HG03378 (cell line): ENCODE results near the gene PPFIA4.

Source experiments
- ATAC-seq: cut with Tn5 transposase; IDR thresholded peaks from one replicate; pipeline ENCODE4 v1.9.1; 2021; ENCODE audit warnings: mild to moderate bottlenecking, moderate library complexity; ENCODE audit not compliant: unreplicated experiment

PPFIA4 gene

DNA sequence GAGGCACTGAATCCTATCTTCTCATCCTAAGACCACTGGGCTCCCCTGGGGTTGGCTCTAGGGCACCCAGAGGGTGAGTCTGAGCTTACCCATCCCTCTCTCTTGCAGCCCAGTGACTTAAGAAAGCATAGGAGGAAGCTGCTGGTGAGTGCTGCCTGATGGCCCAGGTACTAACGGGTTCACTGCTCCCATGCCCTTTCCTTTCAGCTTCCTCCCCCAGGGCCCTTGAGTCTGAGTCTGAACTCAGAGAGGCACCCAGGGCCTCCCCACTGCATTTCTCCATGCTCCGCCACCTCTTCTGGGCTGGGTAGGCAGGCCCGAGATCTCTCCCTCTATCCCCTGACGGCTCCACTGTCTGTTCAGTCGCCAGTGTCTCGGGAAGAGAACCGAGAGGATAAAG is 29.7 kb downstream of the PPFIA4 start:
- ATAC-seq, result no peak

DNA sequence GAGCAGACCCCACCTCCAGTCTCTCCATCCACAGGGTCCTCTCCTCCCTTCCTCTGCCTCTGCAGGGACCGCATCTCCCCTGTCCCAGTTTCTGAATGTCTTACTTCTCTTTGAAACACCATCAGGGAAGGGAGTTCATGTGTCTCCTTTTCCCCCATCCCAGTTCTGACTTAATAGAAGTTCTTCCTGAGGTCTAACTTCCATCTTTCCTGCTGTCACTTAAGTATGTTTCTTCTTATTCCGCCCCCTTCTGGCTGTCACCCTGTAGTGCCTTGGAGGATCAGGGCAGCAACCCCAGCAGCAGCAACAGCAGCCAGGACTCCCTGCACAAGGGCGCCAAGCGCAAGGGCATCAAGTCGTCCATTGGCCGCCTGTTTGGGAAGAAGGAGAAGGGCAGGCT is 30.2 kb downstream of the PPFIA4 start:
- no peak for ATAC-seq

DNA sequence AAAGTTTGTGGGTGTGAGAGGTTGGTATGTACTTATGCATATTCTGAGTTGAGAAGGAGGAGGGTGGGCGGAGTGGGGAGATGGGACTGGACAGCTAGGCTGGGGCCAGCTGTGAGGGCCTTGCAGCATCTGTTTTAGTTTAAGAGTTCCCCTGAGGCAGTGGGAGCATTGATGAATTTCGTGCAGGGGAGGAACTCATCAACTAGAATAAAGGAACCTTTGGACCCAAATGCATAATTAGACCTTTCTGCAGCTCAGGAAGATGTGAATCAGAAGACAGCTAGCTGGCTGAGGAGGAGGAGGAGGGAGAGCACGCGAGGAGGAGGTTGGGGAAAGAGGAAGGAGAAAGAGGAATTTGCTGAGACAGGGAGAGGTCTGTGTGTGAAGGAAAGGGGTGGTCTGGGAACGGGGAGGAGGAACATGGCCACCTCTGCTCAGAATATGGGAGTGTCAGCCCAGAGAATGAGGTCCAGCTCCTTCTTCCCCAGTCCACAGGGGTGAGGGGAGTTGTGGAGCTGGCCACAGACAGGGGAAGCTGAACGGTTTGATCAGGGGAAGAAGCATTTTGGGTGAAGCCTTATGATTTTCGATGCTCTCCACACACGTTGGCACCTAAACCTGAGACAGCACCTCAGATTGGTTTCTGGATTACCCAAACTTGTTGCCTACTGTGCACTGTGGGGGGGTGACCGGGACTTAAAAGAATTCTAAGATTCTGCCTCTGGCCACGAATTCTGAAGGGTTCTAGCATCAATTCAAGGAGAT is 31.8 kb downstream of the PPFIA4 start:
- ATAC-seq, result no peak

- ATAC-seq, result no peak
These were observed 32.3 kb downstream of the PPFIA4 start for GRCh38 chr1:203058676-203058935.

DNA sequence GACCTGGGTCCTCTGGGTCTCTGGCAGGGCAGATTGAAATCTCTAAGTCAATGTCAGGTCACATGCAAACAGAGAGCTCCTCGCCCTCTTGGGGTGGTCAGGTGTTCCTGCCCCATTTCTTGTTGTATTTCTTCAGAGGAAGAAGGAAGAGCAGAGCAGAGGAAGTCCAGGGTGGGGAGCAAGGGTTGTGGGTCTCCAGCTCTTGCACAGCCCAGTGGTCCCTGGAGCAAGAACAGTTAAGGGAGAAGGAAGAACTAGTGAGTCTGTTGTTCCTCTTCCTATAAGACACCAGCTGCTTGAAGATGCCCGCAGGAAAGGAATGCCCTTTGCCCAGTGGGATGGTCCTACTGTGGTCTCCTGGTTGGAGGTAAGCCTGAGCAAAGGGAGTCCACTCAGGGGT is 33.2 kb downstream of the PPFIA4 start:
- no peak for ATAC-seq

GRCh38 chr1:203060115-203060514 is 33.8 kb downstream of the PPFIA4 start:
- ATAC-seq, result no peak

DNA sequence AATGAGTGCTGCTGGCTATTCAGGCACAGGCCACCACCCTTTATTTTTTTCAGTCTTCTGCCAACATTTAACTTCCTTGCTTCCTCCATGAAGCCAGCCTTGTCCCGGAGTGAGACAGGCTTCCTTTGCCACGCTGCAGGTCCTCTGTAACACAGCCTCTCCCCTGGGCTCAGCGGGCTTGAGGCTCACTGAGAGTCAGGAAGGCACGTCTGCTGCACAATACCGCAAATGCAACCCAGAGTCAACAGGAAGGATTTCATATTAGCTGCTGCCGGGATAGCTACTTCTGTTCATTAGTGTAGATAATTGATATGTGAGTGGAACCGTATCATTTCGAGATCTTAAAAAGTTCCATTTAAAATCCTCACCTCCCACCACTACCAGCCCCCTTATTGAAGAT is 37.0 kb downstream of the PPFIA4 start:
- no peak for ATAC-seq

DNA sequence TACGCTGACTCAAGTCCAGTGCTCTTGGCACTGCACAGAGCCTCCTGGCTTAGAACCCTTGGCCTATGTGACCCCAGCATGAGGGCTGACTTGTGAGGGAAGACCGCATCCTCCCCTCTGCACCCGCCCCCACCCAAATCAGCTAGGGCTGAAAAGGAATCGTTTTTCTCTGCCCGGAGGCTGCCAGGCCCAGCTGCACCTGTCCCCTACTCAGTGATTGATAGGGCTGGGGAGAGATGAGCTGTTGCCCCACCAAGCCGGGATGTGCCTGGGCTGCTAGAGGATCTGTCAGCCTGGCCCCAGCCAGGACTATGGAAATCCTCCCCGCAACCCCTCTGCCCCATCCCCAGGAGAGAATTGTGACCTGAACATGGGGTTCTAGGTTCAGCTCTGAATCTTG is 38.9 kb downstream of the PPFIA4 start:
- no peak for ATAC-seq

DNA sequence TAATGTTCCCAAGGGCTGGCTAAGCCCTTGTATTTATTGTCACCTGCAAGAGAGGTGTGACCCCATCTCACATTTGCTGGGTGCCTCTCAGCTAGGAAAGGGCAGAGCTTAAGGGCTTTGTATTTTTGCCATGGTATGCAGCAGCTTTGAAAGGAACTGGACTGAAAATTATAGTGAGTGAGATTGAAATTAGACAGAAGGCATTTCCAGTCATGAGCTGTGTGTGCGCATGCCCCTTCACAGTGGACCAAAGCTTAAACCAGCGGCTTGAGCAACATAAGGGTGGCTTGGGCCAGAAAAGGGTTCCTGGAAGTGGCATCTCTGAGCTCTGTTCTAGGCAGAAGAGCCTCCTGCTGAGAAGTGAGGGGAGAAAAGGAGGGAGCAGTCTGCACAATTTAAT is 39.7 kb downstream of the PPFIA4 start:
- ATAC-seq, result no peak

- no peak for ATAC-seq
These were observed 40.7 kb downstream of the PPFIA4 start for GRCh38 chr1:203066965-203067364.

DNA sequence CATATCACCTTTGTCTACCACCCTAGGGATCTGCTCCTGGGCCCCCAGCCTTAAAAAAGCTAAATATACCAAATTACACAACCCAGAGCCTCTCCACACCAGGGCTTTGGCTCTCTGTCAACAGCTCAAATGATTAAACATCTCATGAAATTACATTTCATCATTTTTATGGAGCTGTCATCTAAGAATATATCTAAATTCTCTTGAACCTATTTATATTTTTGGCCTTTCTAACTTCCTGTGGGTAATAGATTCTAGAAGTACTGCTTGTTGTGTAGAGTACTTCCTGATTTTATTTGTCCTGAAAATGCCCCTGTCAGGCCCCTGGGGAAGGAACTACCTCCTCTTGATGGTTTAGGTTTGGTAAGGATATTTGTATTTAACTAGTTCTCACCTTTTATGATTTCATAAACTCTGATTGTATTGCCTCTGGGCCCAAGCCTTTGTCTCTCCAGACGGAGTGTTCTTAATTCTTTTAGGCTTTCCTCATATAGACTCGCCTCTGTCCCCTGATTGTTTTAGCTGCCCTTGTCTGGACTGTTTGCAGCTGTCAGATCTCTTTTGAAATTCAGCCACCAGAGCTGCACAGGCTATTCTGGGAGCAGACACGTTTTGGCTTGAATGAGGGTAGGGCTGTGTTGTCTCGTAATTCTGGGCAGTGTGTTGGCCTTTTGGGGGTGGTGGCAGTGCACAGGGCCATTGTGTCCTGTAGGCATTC is 42.9 kb downstream of the PPFIA4 start:
- ATAC-seq, result no peak

GRCh38 chr1:203072002-203072602 is 45.8 kb downstream of the PPFIA4 start:
- ATAC-seq, result no peak

- no peak for ATAC-seq
These were observed 46.6 kb downstream of the PPFIA4 start for GRCh38 chr1:203072911-203073310.

- no peak for ATAC-seq
These were observed 47.2 kb downstream of the PPFIA4 start for GRCh38 chr1:203073469-203073868.

DNA sequence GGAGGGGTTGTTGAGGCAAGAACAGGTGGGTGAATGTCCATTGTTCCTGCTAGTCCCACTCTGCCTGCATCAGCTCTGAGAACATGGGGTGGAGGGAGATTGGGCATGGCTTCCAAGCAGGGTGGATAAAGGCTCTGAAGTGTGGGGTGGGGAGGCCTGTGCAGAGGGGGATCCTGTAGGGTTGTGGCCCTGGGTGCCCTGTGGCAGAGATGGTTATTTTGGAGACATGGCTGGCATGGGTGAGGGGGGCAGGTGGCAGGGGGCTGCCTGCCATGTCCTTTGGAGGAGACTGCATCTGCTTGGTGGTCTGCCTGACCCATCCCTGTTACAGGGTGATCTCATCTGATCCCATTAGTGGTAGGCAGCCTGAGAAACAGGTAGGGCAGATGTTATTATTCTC is 48.3 kb downstream of the PPFIA4 start:
- ATAC-seq, result no peak

GRCh38 chr1:203075236-203076030 is 49.1 kb downstream of the PPFIA4 start:
- ATAC-seq, result no peak

DNA sequence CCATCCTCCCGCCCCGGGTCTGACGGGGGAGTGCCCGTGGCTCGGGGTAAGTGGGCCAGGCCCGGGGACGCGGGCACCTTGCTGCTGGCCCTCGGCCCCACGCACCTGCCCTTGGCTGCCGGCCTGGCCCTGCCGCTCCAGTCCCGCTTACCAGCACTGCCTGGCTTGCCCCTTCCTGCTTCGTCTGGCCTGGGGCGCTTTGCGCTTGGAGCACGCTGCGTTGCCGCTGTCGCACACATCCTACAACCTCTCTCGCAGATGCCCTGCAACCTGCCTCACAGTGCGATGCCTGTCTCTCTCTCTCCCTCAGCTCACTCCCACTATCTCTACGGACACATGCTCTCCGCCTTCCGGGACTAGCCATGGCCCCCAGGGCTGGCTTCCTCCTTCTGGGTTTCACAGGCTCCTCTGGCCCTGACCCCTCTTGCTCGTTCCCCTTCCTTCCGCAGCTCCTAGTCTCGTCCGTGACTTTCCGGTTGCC is 49.8 kb downstream of the PPFIA4 start:
- no peak for ATAC-seq

DNA sequence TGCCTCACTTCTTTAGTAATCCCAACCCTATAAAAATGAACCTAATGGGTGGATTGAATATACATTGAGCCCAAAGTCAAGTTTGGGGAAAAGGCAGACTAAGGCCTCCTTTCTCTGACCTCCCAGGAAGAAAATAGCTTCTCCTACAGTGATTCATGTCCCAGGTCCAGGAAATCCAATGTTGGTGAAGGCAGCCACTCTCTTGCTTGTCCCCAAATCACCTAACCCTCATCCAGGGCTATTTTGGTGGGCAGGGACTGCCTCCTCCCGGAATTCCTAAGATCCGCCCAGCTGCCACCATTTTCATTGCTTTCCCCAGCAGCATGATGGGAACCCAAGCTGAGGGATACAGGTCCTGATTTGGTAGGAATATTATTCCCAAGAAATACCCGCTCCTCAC is 51.1 kb downstream of the PPFIA4 start:
- ATAC-seq, result no peak

DNA sequence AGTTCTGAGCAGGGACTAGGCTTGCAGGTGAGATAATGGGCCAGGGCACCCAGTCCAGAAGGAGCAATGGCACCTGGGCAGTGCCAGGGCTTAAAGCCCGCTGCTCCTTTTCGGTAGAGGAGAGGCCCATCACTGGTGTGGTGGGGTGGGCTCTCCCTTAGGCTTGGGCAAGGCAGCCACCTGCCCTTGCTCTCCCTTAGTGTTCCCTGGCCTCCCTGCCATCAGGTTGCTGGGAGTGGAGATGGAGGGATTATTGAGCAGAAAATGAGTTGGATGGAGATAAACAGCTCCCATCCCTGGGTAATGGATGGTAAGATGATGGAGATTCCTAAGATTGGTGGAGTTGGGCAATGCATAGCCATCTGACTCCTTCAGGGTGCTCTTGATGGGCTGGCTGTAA is 51.7 kb downstream of the PPFIA4 start:
- ATAC-seq, result no peak

- no peak for ATAC-seq
These were observed 52.2 kb downstream of the PPFIA4 start for GRCh38 chr1:203078478-203078877.

DNA sequence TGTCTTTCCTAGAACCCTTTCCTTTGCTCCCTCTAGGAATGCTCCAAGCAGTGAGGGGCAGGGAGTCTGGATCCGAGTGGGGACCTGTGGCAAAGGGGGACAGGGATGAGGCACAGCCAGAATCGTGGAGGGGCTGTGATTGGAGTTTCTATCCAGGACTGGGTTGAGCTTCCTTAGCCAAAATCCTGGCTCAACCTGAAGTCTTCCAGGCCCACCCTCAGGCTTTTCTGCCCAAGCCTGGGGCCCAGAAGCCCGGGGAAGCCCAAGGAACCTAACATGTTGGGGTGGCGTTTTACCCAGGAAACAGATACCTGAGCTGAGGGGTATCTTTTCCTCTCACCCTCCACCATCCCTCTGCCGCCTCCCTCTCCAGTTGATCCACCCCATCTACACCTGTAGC is 54.2 kb downstream of the PPFIA4 start:
- no peak for ATAC-seq
